Measurements from ENCODE around the gene PDGFRB.

PDGFRB gene

GRCh38 chr5:150082374-150082773 is 73.3 kb downstream of the PDGFRB start:
- Histone ChIP-seq H3K4me3 (ENCODE audit: low read depth, low read length) (no peak overlapping the region), H3K27me3 (replicated peaks) (no peaks in the 10 kb centered on the region), H3K27ac (no peak overlapping the region), H3K36me3 (replicated peaks) (no peaks in the 10 kb centered on the region)
- TF ChIP-seq CTCF (IDR thresholded peaks at IDR 0.05; ENCODE audit: low read depth, low read length, missing control alignments): no peak
- no peak for DNase-seq
- in situ Hi-C loops (cut with HindIII; ENCODE audit: low pct_ligation_motif_present, low sequenced_read_pairs): no loop called here

- no peaks in the 10 kb centered on the region for H3K27me3 ChIP-seq (replicated peaks)
- no peak overlapping the region for H3K27ac ChIP-seq
- TF ChIP-seq CTCF (IDR thresholded peaks at IDR 0.05; ENCODE audit: low read depth, low read length, missing control alignments): no peak
- no peak overlapping the region for H3K4me3 ChIP-seq (ENCODE audit: low read depth, low read length)
- in situ Hi-C loops (cut with HindIII; ENCODE audit: low pct_ligation_motif_present, low sequenced_read_pairs): no loop called here
- no peaks in the 10 kb centered on the region for H3K36me3 ChIP-seq (replicated peaks)
- DNase-seq: no peak
Measured at GRCh38 chr5:150081541-150082283, 73.9 kb downstream of the PDGFRB start.

GRCh38 chr5:150080696-150081435 is 74.8 kb downstream of the PDGFRB start:
- in situ Hi-C loops (cut with HindIII; ENCODE audit: low pct_ligation_motif_present, low sequenced_read_pairs): no loop called here
- no peak for TF ChIP-seq CTCF (IDR thresholded peaks at IDR 0.05; ENCODE audit: low read depth, low read length, missing control alignments)
- DNase-seq: no peak
- Histone ChIP-seq H3K27ac (no peak overlapping the region), H3K27me3 (replicated peaks) (no peaks in the 10 kb centered on the region), H3K36me3 (replicated peaks) (no peaks in the 10 kb centered on the region), H3K4me3 (ENCODE audit: low read depth, low read length) (no peak overlapping the region)

GRCh38 chr5:150079909-150080461 is 75.7 kb downstream of the PDGFRB start:
- TF ChIP-seq CTCF (IDR thresholded peaks at IDR 0.05; ENCODE audit: low read depth, low read length, missing control alignments): no peak
- Histone ChIP-seq H3K36me3 (replicated peaks) (no peaks in the 10 kb centered on the region), H3K4me3 (ENCODE audit: low read depth, low read length) (no peak overlapping the region), H3K27ac (no peak overlapping the region), H3K27me3 (replicated peaks) (no peaks in the 10 kb centered on the region)
- no peak for DNase-seq
- in situ Hi-C loops (cut with HindIII; ENCODE audit: low pct_ligation_motif_present, low sequenced_read_pairs): no loop called here

- in situ Hi-C loops (cut with HindIII; ENCODE audit: low pct_ligation_motif_present, low sequenced_read_pairs): no loop called here
- Histone ChIP-seq H3K36me3 (replicated peaks) (no peaks in the 10 kb centered on the region), H3K4me3 (ENCODE audit: low read depth, low read length) (no peak overlapping the region), H3K27ac (no peak overlapping the region), H3K27me3 (replicated peaks) (no peaks in the 10 kb centered on the region)
- no peak for TF ChIP-seq CTCF (IDR thresholded peaks at IDR 0.05; ENCODE audit: low read depth, low read length, missing control alignments)
- DNase-seq: no peak
Measured at GRCh38 chr5:150078802-150079689, 76.6 kb downstream of the PDGFRB start.

All from brain microvascular endothelial cell (primary cell).